Measurements from ENCODE around the gene PINK1.

PINK1 gene

DNA sequence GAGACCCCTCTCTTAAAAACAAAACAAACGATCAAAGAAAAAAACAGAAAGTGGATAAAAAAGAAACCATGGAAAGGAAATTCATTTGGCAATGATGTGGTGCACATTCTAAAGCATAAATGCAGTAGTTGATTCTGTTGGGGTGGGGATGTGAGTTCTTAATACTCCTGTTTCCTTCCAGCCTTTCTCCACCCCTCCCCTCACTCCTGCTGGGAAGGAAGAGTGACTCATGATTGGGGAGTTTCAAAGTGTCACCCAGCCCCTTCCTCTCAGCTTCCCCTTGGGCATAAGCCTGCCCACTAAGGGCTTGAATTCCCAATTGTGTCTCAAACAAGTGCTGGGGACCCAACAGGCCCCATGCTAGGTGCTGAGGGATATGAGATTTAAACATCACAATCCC, 6.7 kb upstream of the PINK1 start:
- H3K27ac ChIP-seq (ENCODE audit: low read depth, low read length), result peak overlapping the region; percentile 32; the same call in 1 of the 2 replicates
- no peak overlapping the region for H3K9ac ChIP-seq (ENCODE audit: low read depth, low read length)
- H3K27me3 ChIP-seq (ENCODE audit: insufficient read depth, low read length), result no peaks in the 10 kb centered on the region
- H3K4me1 ChIP-seq (ENCODE audit: insufficient read depth, low read length), result peaks cover 18% of the 10 kb centered on the region
- no peak overlapping the region for H3K4me3 ChIP-seq (ENCODE audit: low read length)
- no peaks in the 10 kb centered on the region for H3K36me3 ChIP-seq (ENCODE audit: insufficient read depth, low read length)
- WGBS, result 82% methylated on average over 1 of the region's 1 CpG
- peaks cover 16% of the 10 kb centered on the region for H3K9me3 ChIP-seq (ENCODE audit: insufficient read depth, low read depth, low read length)

DNA sequence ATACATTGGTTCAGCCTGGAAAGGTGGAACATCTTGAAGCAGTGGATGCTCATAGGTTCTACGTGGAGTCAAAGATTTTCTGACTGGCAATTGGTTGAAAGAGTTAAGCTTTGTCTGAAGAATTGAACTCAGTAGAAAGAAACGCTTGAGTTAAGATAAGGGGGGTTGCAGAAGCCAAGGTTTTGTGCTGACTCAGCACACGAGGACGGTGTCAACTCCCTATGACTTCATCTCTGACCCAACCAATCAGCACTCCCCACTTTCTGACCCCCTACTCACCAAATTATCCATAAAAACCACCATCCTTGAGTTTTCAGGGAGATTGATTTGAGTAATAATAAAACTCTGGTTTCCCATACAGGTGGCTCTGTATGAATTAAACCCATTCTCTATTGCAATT, 2.5 kb upstream of the PINK1 start:
- H3K36me3 ChIP-seq (ENCODE audit: insufficient read depth, low read length), result no peaks in the 10 kb centered on the region
- H3K9ac ChIP-seq (ENCODE audit: low read depth, low read length), result no peak overlapping the region
- H3K4me3 ChIP-seq (ENCODE audit: low read length), result no peak overlapping the region
- peaks cover 16% of the 10 kb centered on the region for H3K9me3 ChIP-seq (ENCODE audit: insufficient read depth, low read depth, low read length)
- WGBS, result 85% methylated on average over 4 of the region's 4 CpGs
- H3K27ac ChIP-seq (ENCODE audit: low read depth, low read length), result no peak overlapping the region
- peaks cover 11% of the 10 kb centered on the region; the same call in 1 of the 2 replicates for H3K4me1 ChIP-seq (ENCODE audit: insufficient read depth, low read length)
- H3K27me3 ChIP-seq (ENCODE audit: insufficient read depth, low read length), result no peaks in the 10 kb centered on the region

DNA sequence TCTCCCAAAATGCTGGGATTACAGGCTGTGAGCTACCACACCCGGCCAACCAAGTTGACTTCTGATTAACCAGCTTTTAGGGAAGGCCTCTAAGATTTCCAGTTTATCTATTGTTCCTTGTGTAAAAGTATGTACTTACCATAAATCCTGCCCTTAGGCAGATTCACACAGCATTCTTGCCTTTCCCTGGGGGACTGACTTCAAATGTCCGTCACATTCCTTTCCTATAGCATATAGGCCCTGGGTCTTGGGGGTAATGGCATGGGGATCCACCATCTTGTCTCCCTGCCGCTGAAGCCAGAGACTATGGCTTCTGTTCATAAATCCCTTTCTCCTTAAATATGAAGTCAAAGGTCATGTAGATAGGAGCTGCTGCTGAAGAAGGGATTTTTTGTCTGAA, 872 bp upstream of the PINK1 start:
- WGBS, result 100% methylated on average over 2 of the region's 3 CpGs
- Histone ChIP-seq H3K9me3 (ENCODE audit: insufficient read depth, low read depth, low read length) (peaks cover 14% of the 10 kb centered on the region; the same call in 1 of the 2 replicates), H3K4me1 (ENCODE audit: insufficient read depth, low read length) (0 out of 2 replicates have a peak, but pooled peaks cover 4% of the 10 kb centered on the region), H3K9ac (ENCODE audit: low read depth, low read length) (no peak overlapping the region), H3K4me3 (ENCODE audit: low read length) (no peak overlapping the region), H3K36me3 (ENCODE audit: insufficient read depth, low read length) (no peaks in the 10 kb centered on the region), H3K27me3 (ENCODE audit: insufficient read depth, low read length) (no peaks in the 10 kb centered on the region), H3K27ac (ENCODE audit: low read depth, low read length) (no peak overlapping the region)

DNA sequence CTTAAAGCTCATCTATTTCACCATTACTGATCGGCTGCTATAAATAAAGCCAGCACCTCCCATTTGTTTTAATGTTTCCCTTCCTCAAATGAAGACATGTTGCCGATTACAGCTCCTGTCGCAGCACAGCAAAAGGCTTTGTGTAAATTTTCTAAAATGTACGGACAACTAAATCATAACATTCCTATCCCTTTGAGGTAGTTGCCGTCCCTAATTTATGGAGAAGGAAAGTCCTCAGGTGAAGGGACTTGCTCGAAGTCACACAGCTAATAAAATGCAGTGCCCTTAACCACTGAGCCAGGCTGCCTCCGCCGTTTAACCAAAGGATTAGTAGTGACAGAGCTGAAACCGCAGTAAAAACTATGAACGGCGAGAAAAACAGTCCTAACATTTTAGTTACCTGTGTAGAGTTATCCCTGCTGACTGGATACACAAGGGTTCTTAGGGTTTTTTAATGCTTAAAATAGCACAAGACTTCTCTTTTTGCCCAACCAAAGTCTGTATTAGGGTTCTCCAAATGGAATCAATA, 871 bp downstream of the PINK1 start:
- Histone ChIP-seq H3K9ac (ENCODE audit: low read depth, low read length) (peak overlapping the region; percentile 62), H3K27me3 (ENCODE audit: insufficient read depth, low read length) (no peaks in the 10 kb centered on the region), H3K9me3 (ENCODE audit: insufficient read depth, low read depth, low read length) (peaks cover 3% of the 10 kb centered on the region; the same call in 1 of the 2 replicates), H3K36me3 (ENCODE audit: insufficient read depth, low read length) (peaks cover 4% of the 10 kb centered on the region; the same call in 1 of the 2 replicates), H3K27ac (ENCODE audit: low read depth, low read length) (peak overlapping the region; percentile 53; the same call in 1 of the 2 replicates), H3K4me1 (ENCODE audit: insufficient read depth, low read length) (0 out of 2 replicates have a peak, but pooled peaks cover 4% of the 10 kb centered on the region), H3K4me3 (ENCODE audit: low read length) (peak overlapping the region; percentile 61)
- 2% methylated on average over 11 of the region's 11 CpGs for WGBS

DNA sequence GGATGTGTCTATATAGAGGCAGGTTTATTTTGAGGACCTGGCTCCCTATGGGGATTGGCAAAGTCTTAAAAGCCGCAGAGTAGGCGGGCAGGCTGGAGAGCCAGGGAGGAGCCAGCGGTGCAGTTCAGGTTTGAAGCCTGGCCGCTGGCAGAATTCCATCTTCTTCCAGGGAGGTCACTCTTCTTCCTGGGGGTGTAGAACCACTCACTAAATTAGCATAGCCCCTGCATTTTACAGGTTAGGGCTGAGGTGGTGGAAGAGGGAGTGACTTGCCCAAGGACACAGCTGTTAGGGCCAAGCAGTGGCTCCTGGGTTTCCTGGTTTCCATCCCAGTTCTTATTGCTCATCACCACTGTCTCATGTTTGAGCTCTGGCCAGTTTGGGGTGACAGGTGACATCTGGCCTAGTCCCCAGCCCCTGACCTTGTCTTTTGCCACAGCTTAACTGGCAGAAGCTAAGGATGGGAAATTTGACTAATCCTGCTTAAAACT, 1.4 kb downstream of the PINK1 start:
- H3K27me3 ChIP-seq (ENCODE audit: insufficient read depth, low read length), result no peaks in the 10 kb centered on the region

DNA sequence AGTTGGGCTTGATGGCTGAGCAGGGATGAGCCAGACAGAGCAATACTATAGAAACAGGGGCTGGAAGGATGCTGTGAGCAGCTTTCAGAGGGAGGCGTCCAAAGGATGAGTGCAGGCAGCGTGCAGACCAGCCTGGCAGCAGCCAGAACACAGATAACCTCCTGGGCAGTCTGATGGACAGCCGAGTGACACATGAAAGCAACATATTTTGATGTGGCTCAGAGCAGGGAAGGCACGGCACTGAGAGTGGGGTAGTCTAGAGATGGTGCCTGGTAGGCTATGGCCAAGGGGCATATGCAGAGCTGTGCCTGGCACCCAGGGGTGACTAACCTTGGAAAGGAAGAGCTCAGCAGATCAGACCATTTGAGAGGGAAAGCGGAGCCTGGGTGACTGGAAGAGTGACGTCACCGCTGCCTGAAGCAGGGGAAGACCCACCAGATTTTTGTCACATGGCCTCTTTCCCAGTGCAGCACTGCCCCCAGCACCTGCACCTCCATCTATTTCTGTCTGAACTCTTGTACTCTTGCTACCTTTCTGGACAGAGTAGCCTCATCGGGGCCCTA, 3.6 kb downstream of the PINK1 start:
- 0 out of 2 replicates have a peak, but pooled peaks cover 4% of the 10 kb centered on the region for H3K4me1 ChIP-seq (ENCODE audit: insufficient read depth, low read length)
- no peaks in the 10 kb centered on the region for H3K9me3 ChIP-seq (ENCODE audit: insufficient read depth, low read depth, low read length)
- 92% methylated on average over 8 of the region's 8 CpGs for WGBS
- H3K27me3 ChIP-seq (ENCODE audit: insufficient read depth, low read length), result no peaks in the 10 kb centered on the region
- no peak overlapping the region for H3K9ac ChIP-seq (ENCODE audit: low read depth, low read length)
- peaks cover 4% of the 10 kb centered on the region; the same call in 1 of the 2 replicates for H3K36me3 ChIP-seq (ENCODE audit: insufficient read depth, low read length)
- no peak overlapping the region for H3K4me3 ChIP-seq (ENCODE audit: low read length)
- H3K27ac ChIP-seq (ENCODE audit: low read depth, low read length), result no peak overlapping the region

More for the DNA sequence above, 1.4 kb downstream of the PINK1 start:
- Histone ChIP-seq H3K4me3 (ENCODE audit: low read length) (peak overlapping the region; percentile 61), H3K9ac (ENCODE audit: low read depth, low read length) (peak overlapping the region; percentile 62; the same call in 1 of the 2 replicates), H3K4me1 (ENCODE audit: insufficient read depth, low read length) (0 out of 2 replicates have a peak, but pooled peaks cover 4% of the 10 kb centered on the region), H3K9me3 (ENCODE audit: insufficient read depth, low read depth, low read length) (no peaks in the 10 kb centered on the region), H3K27ac (ENCODE audit: low read depth, low read length) (peak overlapping the region; percentile 53; the same call in 1 of the 2 replicates), H3K36me3 (ENCODE audit: insufficient read depth, low read length) (peaks cover 4% of the 10 kb centered on the region; the same call in 1 of the 2 replicates)
- 4% methylated on average over 4 of the region's 4 CpGs for WGBS

DNA sequence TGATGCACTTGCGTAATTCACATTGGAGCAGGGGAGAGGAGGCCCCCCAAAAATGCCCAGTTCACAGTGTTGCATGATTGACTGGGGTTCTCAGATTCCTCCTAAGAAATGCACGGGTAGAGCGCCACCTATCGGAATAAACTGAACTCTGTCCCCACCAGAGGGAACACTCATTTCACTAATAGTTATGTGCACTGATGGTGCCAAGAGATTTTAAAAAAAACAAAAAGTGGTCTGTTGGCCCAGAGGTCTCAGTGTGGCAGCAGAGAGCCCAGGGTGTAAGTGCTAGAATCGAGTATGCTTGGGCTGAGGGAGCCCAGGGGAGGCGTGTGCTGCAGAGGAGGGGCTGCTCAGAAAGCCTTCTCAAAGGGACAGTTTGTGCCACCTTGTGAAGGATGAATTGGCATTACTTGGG, 6.9 kb downstream of the PINK1 start:
- 25% methylated on average over 6 of the region's 6 CpGs for WGBS
- Histone ChIP-seq H3K27ac (ENCODE audit: low read depth, low read length) (no peak overlapping the region), H3K36me3 (ENCODE audit: insufficient read depth, low read length) (peaks cover 8% of the 10 kb centered on the region; the same call in 1 of the 2 replicates), H3K9me3 (ENCODE audit: insufficient read depth, low read depth, low read length) (no peaks in the 10 kb centered on the region), H3K4me3 (ENCODE audit: low read length) (no peak overlapping the region), H3K27me3 (ENCODE audit: insufficient read depth, low read length) (no peaks in the 10 kb centered on the region), H3K4me1 (ENCODE audit: insufficient read depth, low read length) (peaks cover 3% of the 10 kb centered on the region; the same call in 1 of the 2 replicates), H3K9ac (ENCODE audit: low read depth, low read length) (no peak overlapping the region)

DNA sequence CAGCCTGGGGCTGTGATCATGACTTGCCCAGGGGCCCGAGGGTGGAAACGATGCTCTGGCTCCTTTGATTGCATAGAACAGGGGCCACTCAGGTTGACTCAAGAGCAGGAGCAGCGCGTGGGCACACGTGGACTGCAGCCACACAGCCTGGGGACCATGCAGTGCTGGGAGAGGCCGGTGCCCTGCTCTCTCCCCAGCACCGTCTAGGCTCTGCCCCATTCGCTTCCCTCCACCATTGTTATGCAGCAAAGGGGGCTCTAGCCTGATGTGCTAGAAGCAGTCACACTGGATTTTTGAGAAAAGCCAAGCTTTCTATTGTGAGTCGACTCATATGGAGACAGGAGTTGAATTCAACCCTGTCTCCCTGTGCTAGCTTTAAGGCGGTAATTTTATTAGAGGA, 8.7 kb downstream of the PINK1 start:
- Histone ChIP-seq H3K9ac (ENCODE audit: low read depth, low read length) (no peak overlapping the region), H3K4me1 (ENCODE audit: insufficient read depth, low read length) (peaks cover 3% of the 10 kb centered on the region; the same call in 1 of the 2 replicates), H3K36me3 (ENCODE audit: insufficient read depth, low read length) (peaks cover 8% of the 10 kb centered on the region; the same call in 1 of the 2 replicates), H3K4me3 (ENCODE audit: low read length) (no peak overlapping the region), H3K27me3 (ENCODE audit: insufficient read depth, low read length) (no peaks in the 10 kb centered on the region), H3K9me3 (ENCODE audit: insufficient read depth, low read depth, low read length) (no peaks in the 10 kb centered on the region), H3K27ac (ENCODE audit: low read depth, low read length) (no peak overlapping the region)
- 76% methylated on average over 10 of the region's 10 CpGs for WGBS

DNA sequence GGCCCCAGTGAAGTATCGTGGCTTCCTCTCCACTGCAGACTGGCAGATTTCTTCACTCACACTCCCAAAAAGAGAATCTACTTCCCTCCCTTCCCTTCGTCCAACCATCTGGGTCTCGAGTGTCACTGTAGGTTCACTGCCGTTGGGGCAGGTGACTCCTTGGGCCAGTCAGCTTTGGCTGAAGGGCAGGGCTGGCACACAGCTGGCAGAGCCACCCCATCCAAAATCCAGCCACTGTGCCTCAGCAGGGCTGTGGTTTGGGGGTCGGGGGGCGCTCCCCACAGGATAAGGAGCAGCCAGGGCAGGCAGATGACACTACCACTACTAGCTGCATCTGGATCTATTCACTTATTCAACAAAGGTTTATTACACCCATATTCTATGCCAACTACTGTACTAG, 9.8 kb downstream of the PINK1 start:
- no peak overlapping the region for H3K9ac ChIP-seq (ENCODE audit: low read depth, low read length)
- no peaks in the 10 kb centered on the region for H3K9me3 ChIP-seq (ENCODE audit: insufficient read depth, low read depth, low read length)
- H3K4me3 ChIP-seq (ENCODE audit: low read length), result no peak overlapping the region
- no peak overlapping the region for H3K27ac ChIP-seq (ENCODE audit: low read depth, low read length)
- no peaks in the 10 kb centered on the region for H3K27me3 ChIP-seq (ENCODE audit: insufficient read depth, low read length)
- peaks cover 3% of the 10 kb centered on the region; the same call in 1 of the 2 replicates for H3K4me1 ChIP-seq (ENCODE audit: insufficient read depth, low read length)
- peaks cover 10% of the 10 kb centered on the region; the same call in 1 of the 2 replicates for H3K36me3 ChIP-seq (ENCODE audit: insufficient read depth, low read length)
- 97% methylated on average over 6 of the region's 6 CpGs for WGBS

DNA sequence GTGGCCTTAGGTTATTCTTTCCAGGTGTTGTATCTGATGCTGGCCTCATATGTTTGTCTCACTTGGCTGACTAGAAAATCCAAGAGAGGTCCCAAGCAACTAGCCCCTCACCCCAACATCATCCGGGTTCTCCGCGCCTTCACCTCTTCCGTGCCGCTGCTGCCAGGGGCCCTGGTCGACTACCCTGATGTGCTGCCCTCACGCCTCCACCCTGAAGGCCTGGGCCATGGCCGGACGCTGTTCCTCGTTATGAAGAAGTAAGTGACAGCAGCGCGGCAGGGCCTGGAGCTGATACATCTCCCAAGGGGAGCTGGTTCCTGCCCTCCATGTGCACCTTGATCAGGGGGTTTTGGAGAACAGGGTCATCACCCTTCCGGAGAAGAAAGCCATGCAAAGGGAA, 11.2 kb downstream of the PINK1 start:
- Histone ChIP-seq H3K4me3 (ENCODE audit: low read length) (no peak overlapping the region), H3K36me3 (ENCODE audit: insufficient read depth, low read length) (peaks cover 18% of the 10 kb centered on the region), H3K9me3 (ENCODE audit: insufficient read depth, low read depth, low read length) (no peaks in the 10 kb centered on the region), H3K4me1 (ENCODE audit: insufficient read depth, low read length) (peaks cover 3% of the 10 kb centered on the region; the same call in 1 of the 2 replicates), H3K27ac (ENCODE audit: low read depth, low read length) (no peak overlapping the region), H3K9ac (ENCODE audit: low read depth, low read length) (no peak overlapping the region), H3K27me3 (ENCODE audit: insufficient read depth, low read length) (no peaks in the 10 kb centered on the region)
- WGBS, result 97% methylated on average over 13 of the region's 13 CpGs

DNA sequence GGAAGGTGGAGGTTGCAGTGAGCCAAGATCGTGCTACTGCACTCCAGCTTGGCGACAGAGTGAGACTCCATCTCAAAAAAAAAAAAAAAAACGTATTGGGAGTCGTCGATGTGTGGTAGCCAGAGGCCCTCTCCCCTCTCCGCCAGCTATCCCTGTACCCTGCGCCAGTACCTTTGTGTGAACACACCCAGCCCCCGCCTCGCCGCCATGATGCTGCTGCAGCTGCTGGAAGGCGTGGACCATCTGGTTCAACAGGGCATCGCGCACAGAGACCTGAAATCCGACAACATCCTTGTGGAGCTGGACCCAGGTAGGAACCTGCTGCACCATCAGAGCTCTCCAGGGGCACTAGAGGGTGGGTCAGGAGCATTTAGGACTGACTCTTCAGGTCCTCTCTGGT, 12.2 kb downstream of the PINK1 start:
- Histone ChIP-seq H3K27ac (ENCODE audit: low read depth, low read length) (no peak overlapping the region), H3K4me1 (ENCODE audit: insufficient read depth, low read length) (peaks cover 3% of the 10 kb centered on the region; the same call in 1 of the 2 replicates), H3K9me3 (ENCODE audit: insufficient read depth, low read depth, low read length) (no peaks in the 10 kb centered on the region), H3K4me3 (ENCODE audit: low read length) (no peak overlapping the region), H3K36me3 (ENCODE audit: insufficient read depth, low read length) (peaks cover 26% of the 10 kb centered on the region), H3K9ac (ENCODE audit: low read depth, low read length) (no peak overlapping the region), H3K27me3 (ENCODE audit: insufficient read depth, low read length) (no peaks in the 10 kb centered on the region)
- 88% methylated on average over 14 of the region's 14 CpGs for WGBS
